Mammary epithelial cell (primary cell): Measurements from ENCODE around the gene ANKRD66.

ENCODE experiments used
- EZH2 ChIP-seq: IDR thresholded peaks from 2 replicates; pipeline ENCODE4 v1.6.1; 2012; ENCODE audit warnings: low read length, inconsistent platforms, borderline replicate concordance
- TF ChIP-seq, protein P1 (sequence below), 2 donors: IDR thresholded peaks in 1 of 2; conservative IDR thresholded peaks in 1 of 2; 2 replicates each; pipeline ENCODE4 v1.5.1; 2011 to 2012; ENCODE audit warnings: inconsistent platforms in 2 of 2, low read length in 2 of 2, mild to moderate bottlenecking in 2 of 2, control low read depth in 1 of 2, low read depth in 1 of 2; ENCODE audit not compliant: insufficient read depth in 1 of 2; ENCODE audit errors: extremely low read depth in 1 of 2

DNA sequence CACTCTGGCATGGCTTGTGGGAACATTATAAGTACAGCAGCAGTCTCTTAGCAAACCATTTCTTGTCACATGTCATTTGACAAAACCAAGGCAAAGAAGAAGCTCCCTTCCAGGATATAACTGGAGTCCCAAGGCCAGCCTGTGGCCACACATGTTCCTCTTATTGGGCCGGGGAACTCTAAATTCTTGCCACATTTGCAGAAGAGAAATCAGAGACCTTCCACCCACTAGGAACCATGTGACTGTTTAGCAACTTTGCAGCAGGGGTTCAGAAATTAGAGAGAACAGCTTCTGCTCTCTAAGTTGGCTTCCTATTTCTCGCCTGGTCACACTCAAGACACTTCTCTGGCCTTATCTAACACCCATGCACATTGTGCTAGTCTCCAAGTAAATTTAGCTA lies 26.0 kb downstream of the ANKRD66 start:
- TF ChIP-seq, protein P1, sequence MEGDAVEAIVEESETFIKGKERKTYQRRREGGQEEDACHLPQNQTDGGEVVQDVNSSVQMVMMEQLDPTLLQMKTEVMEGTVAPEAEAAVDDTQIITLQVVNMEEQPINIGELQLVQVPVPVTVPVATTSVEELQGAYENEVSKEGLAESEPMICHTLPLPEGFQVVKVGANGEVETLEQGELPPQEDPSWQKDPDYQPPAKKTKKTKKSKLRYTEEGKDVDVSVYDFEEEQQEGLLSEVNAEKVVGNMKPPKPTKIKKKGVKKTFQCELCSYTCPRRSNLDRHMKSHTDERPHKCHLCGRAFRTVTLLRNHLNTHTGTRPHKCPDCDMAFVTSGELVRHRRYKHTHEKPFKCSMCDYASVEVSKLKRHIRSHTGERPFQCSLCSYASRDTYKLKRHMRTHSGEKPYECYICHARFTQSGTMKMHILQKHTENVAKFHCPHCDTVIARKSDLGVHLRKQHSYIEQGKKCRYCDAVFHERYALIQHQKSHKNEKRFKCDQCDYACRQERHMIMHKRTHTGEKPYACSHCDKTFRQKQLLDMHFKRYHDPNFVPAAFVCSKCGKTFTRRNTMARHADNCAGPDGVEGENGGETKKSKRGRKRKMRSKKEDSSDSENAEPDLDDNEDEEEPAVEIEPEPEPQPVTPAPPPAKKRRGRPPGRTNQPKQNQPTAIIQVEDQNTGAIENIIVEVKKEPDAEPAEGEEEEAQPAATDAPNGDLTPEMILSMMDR (conservative IDR thresholded peaks at IDR 0.05 in 1 of 2, IDR thresholded peaks at IDR 0.05 in 1 of 2; ENCODE audit: extremely low read depth in 1 of 2, insufficient read depth in 1 of 2, low read depth in 1 of 2, low read length in 2 of 2) = no peak
- no peak for TF ChIP-seq EZH2
